ENCODE measurements around the gene PXK.

Gene PXK

GRCh38 chr3:58352626-58353025 lies 19.9 kb downstream of the PXK start:
- H3K4me2 ChIP-seq (ENCODE audit: low read depth, low read length): no peak overlapping the region
- DNase-seq: no peak
- no peaks in the 10 kb centered on the region for H3K4me1 ChIP-seq (ENCODE audit: low read length)
- H3F3A ChIP-seq (ENCODE audit: insufficient read depth, low read length): no peaks in the 10 kb centered on the region
- H3K27ac ChIP-seq (ENCODE audit: low read length): no peak overlapping the region
- H3K9me3 ChIP-seq (replicated peaks; ENCODE audit: insufficient read depth, low read length): no peaks in the 10 kb centered on the region
- no peaks in the 10 kb centered on the region; the same call in 1 of the 2 replicates for H4K20me1 ChIP-seq (ENCODE audit: insufficient read depth, low read length)
- no peak overlapping the region for H2AFZ ChIP-seq (ENCODE audit: low read length)
- no peak overlapping the region for H3K9ac ChIP-seq (ENCODE audit: low read length)
- H3K9me2 ChIP-seq (replicated peaks; ENCODE audit: insufficient read depth, low read length): no peaks in the 10 kb centered on the region
- TF ChIP-seq CTCF (IDR thresholded peaks at IDR 0.05; ENCODE audit: low read length) (no peak), EZH2 (optimal IDR thresholded peaks at IDR 0.05; ENCODE audit: low read depth, low read length) (no peak), EZH2phosphoT487 (IDR thresholded peaks at IDR 0.05; ENCODE audit: low read length) (no peak)
- no peaks in the 10 kb centered on the region for H3K36me3 ChIP-seq (replicated peaks; ENCODE audit: insufficient read depth, low read length)
- no peak overlapping the region for H3K4me3 ChIP-seq (ENCODE audit: low read length)
- no peaks in the 10 kb centered on the region for H3K27me3 ChIP-seq (replicated peaks; ENCODE audit: insufficient read depth, low read length)
- H3K79me2 ChIP-seq (ENCODE audit: low read length): peaks cover 8% of the 10 kb centered on the region; the same call in 1 of the 2 replicates

GRCh38 chr3:58353722-58354553 lies 21.2 kb downstream of the PXK start:
- Histone ChIP-seq H3F3A (ENCODE audit: insufficient read depth, low read length) (no peaks in the 10 kb centered on the region), H3K27me3 (replicated peaks; ENCODE audit: insufficient read depth, low read length) (no peaks in the 10 kb centered on the region), H3K9ac (ENCODE audit: low read length) (no peak overlapping the region), H3K79me2 (ENCODE audit: low read length) (peaks cover 8% of the 10 kb centered on the region; the same call in 1 of the 2 replicates), H3K27ac (ENCODE audit: low read length) (no peak overlapping the region), H3K4me2 (ENCODE audit: low read depth, low read length) (no peak overlapping the region), H3K9me2 (replicated peaks; ENCODE audit: insufficient read depth, low read length) (no peaks in the 10 kb centered on the region), H3K9me3 (replicated peaks; ENCODE audit: insufficient read depth, low read length) (no peaks in the 10 kb centered on the region), H3K4me3 (ENCODE audit: low read length) (no peak overlapping the region), H3K4me1 (ENCODE audit: low read length) (no peaks in the 10 kb centered on the region), H4K20me1 (ENCODE audit: insufficient read depth, low read length) (no peaks in the 10 kb centered on the region; the same call in 1 of the 2 replicates), H2AFZ (ENCODE audit: low read length) (no peak overlapping the region), H3K36me3 (replicated peaks; ENCODE audit: insufficient read depth, low read length) (no peaks in the 10 kb centered on the region)
- TF ChIP-seq CTCF (IDR thresholded peaks at IDR 0.05; ENCODE audit: low read length): no peak
- TF ChIP-seq EZH2 (optimal IDR thresholded peaks at IDR 0.05; ENCODE audit: low read depth, low read length): no peak
- TF ChIP-seq EZH2phosphoT487 (IDR thresholded peaks at IDR 0.05; ENCODE audit: low read length): no peak
- no peak for DNase-seq

- Histone ChIP-seq H3K27ac (ENCODE audit: low read length) (no peak overlapping the region), H3K9me3 (replicated peaks; ENCODE audit: insufficient read depth, low read length) (no peaks in the 10 kb centered on the region), H3K27me3 (replicated peaks; ENCODE audit: insufficient read depth, low read length) (no peaks in the 10 kb centered on the region), H3K4me3 (ENCODE audit: low read length) (no peak overlapping the region), H3K9ac (ENCODE audit: low read length) (no peak overlapping the region), H2AFZ (ENCODE audit: low read length) (no peak overlapping the region), H3K9me2 (replicated peaks; ENCODE audit: insufficient read depth, low read length) (no peaks in the 10 kb centered on the region), H3F3A (ENCODE audit: insufficient read depth, low read length) (no peaks in the 10 kb centered on the region), H3K36me3 (replicated peaks; ENCODE audit: insufficient read depth, low read length) (no peaks in the 10 kb centered on the region), H3K4me1 (ENCODE audit: low read length) (no peaks in the 10 kb centered on the region), H4K20me1 (ENCODE audit: insufficient read depth, low read length) (no peaks in the 10 kb centered on the region; the same call in 1 of the 2 replicates), H3K79me2 (ENCODE audit: low read length) (peaks cover 4% of the 10 kb centered on the region; the same call in 1 of the 2 replicates), H3K4me2 (ENCODE audit: low read depth, low read length) (no peak overlapping the region)
- TF ChIP-seq EZH2phosphoT487 (IDR thresholded peaks at IDR 0.05; ENCODE audit: low read length): no peak
- TF ChIP-seq EZH2 (optimal IDR thresholded peaks at IDR 0.05; ENCODE audit: low read depth, low read length): no peak
- no peak for TF ChIP-seq CTCF (IDR thresholded peaks at IDR 0.05; ENCODE audit: low read length)
- no peak for DNase-seq
These were observed 22.5 kb downstream of the PXK start for GRCh38 chr3:58355179-58355578.
